ENCODE measurements around the gene SPATA46.
A peak's percentile ranks its signal among the peaks of the same experiment; 100 is the strongest.
"Not testable (repeated sequence)": the region's sequence is repeated elsewhere in the genome, so short reads cannot be mapped to it uniquely, and the experiment has no call there.

Gene SPATA46

GRCh38 chr1:162376691-162377090 is at the start of gene SPATA46:
Gene SPATA46, minus strand, starts transcription at chr1:162376854. Its CDS starts 64 bp downstream, at chr1:162376790.
- DNase-seq: no peak

- peak; percentile 73 to 87 (median 87) for DNase-seq
These were observed 46.2 kb upstream of the SPATA46 start for GRCh38 chr1:162422662-162423375.

- no peak for DNase-seq
These were observed 44.9 kb upstream of the SPATA46 start for GRCh38 chr1:162421258-162422164.

GRCh38 chr1:162420120-162420519 is 43.5 kb upstream of the SPATA46 start:
- DNase-seq: no peak

- not testable (repeated sequence) for DNase-seq
These were observed 42.8 kb upstream of the SPATA46 start for GRCh38 chr1:162419450-162419931.

GRCh38 chr1:162418584-162418983 is 41.9 kb upstream of the SPATA46 start:
- DNase-seq: peak in 1 of 3 donors; percentile 16

GRCh38 chr1:162417650-162418049 is 41.0 kb upstream of the SPATA46 start:
- no peak for DNase-seq

GRCh38 chr1:162416909-162417308 is 40.3 kb upstream of the SPATA46 start:
- DNase-seq: no peak

- DNase-seq: no peak
These were observed 39.6 kb upstream of the SPATA46 start for GRCh38 chr1:162416215-162416614.

- no peak for DNase-seq
These were observed 35.3 kb upstream of the SPATA46 start, which contains the start of gene SH2D1B for GRCh38 chr1:162412002-162412401. Gene SH2D1B, minus strand, starts transcription at chr1:162412136. Its CDS starts 120 bp downstream, at chr1:162412016.

- no peak for DNase-seq
These were observed 30.9 kb upstream of the SPATA46 start for GRCh38 chr1:162407539-162407938.

GRCh38 chr1:162406811-162407210 is 30.2 kb upstream of the SPATA46 start:
- no peak for DNase-seq

- no peak for DNase-seq
These were observed 29.1 kb upstream of the SPATA46 start for GRCh38 chr1:162405800-162406199.

- peak; percentile 36 to 67 (median 58) for DNase-seq
These were observed 28.0 kb upstream of the SPATA46 start for GRCh38 chr1:162404550-162405160.

- no peak for DNase-seq
These were observed 24.2 kb upstream of the SPATA46 start for GRCh38 chr1:162400790-162401355.

- no peak for DNase-seq
These were observed 22.4 kb upstream of the SPATA46 start for GRCh38 chr1:162398999-162399580.

GRCh38 chr1:162397943-162398560 is 21.4 kb upstream of the SPATA46 start:
- no peak for DNase-seq

GRCh38 chr1:162397039-162397448 is 20.4 kb upstream of the SPATA46 start:
- no peak for DNase-seq

GRCh38 chr1:162396201-162396906 is 19.7 kb upstream of the SPATA46 start:
- DNase-seq: no peak

GRCh38 chr1:162391790-162392563 is 15.3 kb upstream of the SPATA46 start:
- DNase-seq: peak; percentile 50 to 62 (median 58)
